Panc1 (cell line): ENCODE data around the gene COL4A2. TPM values are rescaled to one million over a fixed set of nuclear protein-coding genes. Genes with fewer than 3 reads are reported as not detected.

Experiments
- ATAC-seq: fragments of 200-7000 bp; cut with Tn5 transposase; 2 replicates; pipeline ENCODE4 v1.9.1; 2020; ENCODE audit warnings: mild to moderate bottlenecking, moderate library complexity
- BruUV-seq: library from RNA; stranded (reverse); fragments of 400-500 nt; replicated peaks from 2 replicates; lab custom pipeline; 2021; lab: Mats Ljungman, UMichigan
- CTCF ChIA-PET: fragments of 300-600 bp; sonication (Branson Sonifier 250); formaldehyde crosslinking; loops from one replicate; lab custom pipeline; 2022; ENCODE audit warnings: antibody characterized with exemption; lab: Charles Lee
- POLR2A ChIA-PET: fragments of 300-600 bp; sonication (Branson Sonifier 250); formaldehyde crosslinking; loops from one replicate; lab custom pipeline; 2022; ENCODE audit warnings: antibody characterized with exemption; lab: Charles Lee
- DNase-seq: peaks from one replicate; pipeline ENCODE4 v3.0.0-alpha.2; 2010; ENCODE audit warnings: low read depth, low spot score
- H3K27ac ChIP-seq: 2 replicates; pipeline ENCODE4 v1.5.1; 2011; ENCODE audit warnings: mild to moderate bottlenecking, low read length, inconsistent platforms
- H3K27me3 ChIP-seq: fragments of 200-500 bp; sonication (Bioruptor generic); 2 replicates; pipeline ENCODE4 v1.6.0; 2014; ENCODE audit warnings: low read length, inconsistent platforms; ENCODE audit not compliant: control insufficient read depth, insufficient read depth
- H3K36me3 ChIP-seq: fragments of 200-500 bp; sonication (Bioruptor generic); 2 replicates; pipeline ENCODE4 v1.5.1; 2014; ENCODE audit warnings: inconsistent platforms, mild to moderate bottlenecking, low read length, moderate library complexity; ENCODE audit not compliant: control insufficient read depth, insufficient read depth
- H3K4me1 ChIP-seq: 2 replicates; pipeline ENCODE4 v1.5.1; 2011; ENCODE audit warnings: inconsistent platforms, mild to moderate bottlenecking, low read length, moderate library complexity; ENCODE audit not compliant: control insufficient read depth, insufficient read depth
- H3K4me3 ChIP-seq, 2 experiments: 2 replicates each; pipeline ENCODE4 v1.5.1; 2011 to 2012; ENCODE audit warnings: low read depth in 2 of 2, low read length in 2 of 2, mild to moderate bottlenecking in 2 of 2, inconsistent platforms in 1 of 2, moderate library complexity in 1 of 2
- H3K9me3 ChIP-seq: fragments of 200-500 bp; sonication (Bioruptor generic); 2 replicates; pipeline ENCODE4 v1.5.1; 2014; ENCODE audit warnings: low read depth, mild to moderate bottlenecking, inconsistent platforms, low read length, moderate library complexity; ENCODE audit not compliant: control insufficient read depth, insufficient read depth
- POLR2AphosphoS5 ChIP-seq: IDR thresholded peaks from 2 replicates; pipeline ENCODE4 v1.6.1; 2012; ENCODE audit warnings: mild to moderate bottlenecking, low read depth, low read length, moderate library complexity
- SIN3A ChIP-seq: IDR thresholded peaks from 2 replicates; pipeline ENCODE4 v1.6.1; 2012; ENCODE audit warnings: low read depth, mild to moderate bottlenecking, low read length, moderate library complexity, borderline replicate concordance; ENCODE audit not compliant: insufficient read depth
- TCF7L2 ChIP-seq: IDR thresholded peaks from 2 replicates; pipeline ENCODE4 v1.6.1; 2011; ENCODE audit warnings: mild to moderate bottlenecking, low read depth, low read length, inconsistent platforms
- in situ Hi-C: cut with HindIII; loops from 2 replicates; pipeline ENCODE4 v1.10.0; 2016; ENCODE audit warnings: low sequenced_read_pairs, low pct_unique_long_range_greater_than_20kb
- intact Hi-C: fragments of 100-400 bp; cut with micrococcal nuclease; formaldehyde crosslinking; loops from one replicate; pipeline ENCODE4 v1.10.0; 2022; ENCODE audit not compliant: unreplicated experiment
- total RNA-seq: library from RNA; stranded (reverse); gene quantifications from one replicate; pipeline ENCODE4 v1.2.1, GENCODE V29; 2021; ENCODE audit not compliant: unreplicated experiment
- TF ChIP-seq, protein P1 (sequence below): fragments of 450-650 bp; IDR thresholded peaks from 2 replicates; pipeline ENCODE4 v1.5.1; 2017; ENCODE audit warnings: mild to moderate bottlenecking
- TF ChIP-seq, protein P2 (sequence below), 2 experiments: IDR thresholded peaks; 2 replicates each; pipeline ENCODE4 v1.6.1; 2011 to 2012; ENCODE audit warnings: low read depth in 2 of 2, control low read depth in 1 of 2, low read length in 1 of 2, mild to moderate bottlenecking in 1 of 2, moderate library complexity in 1 of 2; ENCODE audit not compliant: insufficient read depth in 1 of 2

COL4A2 gene
- total RNA-seq, 1 experiment from 2014 or later, result 3.0 TPM

DNA sequence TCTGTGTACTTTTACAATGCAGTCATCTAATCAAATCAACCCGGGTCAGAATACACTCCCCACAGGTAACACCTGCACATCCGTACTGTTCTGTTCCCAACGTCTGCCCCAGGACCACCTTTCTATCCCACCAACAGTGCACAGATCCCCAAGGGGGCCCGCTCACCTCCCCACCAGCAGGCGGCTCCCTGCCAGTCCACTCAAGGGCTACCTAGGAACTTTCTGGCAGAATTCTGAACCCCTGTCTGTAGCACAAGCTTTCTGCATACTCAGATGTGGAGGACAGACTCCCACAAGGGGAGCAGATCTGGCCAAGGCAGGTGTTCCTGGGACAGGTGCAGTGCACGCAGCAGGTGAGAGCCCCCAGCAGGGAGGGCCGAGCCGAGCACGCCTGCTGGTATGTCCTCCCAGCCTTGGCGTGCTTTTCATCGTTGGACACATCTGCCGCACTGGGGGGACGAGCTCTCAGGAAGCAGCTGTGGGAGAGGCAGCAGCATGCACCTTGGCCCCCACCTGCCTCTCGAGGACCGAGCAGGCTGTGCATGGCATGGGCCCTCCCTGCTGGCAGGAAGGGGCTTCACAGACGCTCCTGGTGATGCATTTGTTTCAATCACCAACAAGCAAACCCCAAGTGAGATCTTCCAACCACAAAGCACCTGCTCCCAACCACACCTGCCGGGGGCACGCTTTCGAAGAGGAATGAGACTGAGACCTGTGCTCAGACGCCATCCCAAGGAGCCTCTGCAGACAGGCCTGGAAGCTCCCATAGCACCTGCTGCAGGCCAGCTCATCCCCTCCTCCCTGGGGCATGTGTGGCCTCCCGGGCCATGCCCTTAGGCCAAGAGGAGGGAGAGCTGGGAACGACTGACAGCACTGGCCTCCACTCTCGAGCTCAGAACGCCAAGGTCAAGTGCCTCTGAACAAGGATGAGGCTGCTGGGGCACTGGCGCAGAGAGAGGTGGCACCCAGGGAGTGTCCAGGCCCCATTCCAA is 218.5 kb downstream of the COL4A2 start:
- no peak overlapping the region for H3K4me3 ChIP-seq
- intact Hi-C loops (no loop called here), in situ Hi-C loops (no loop called here)
- no peak overlapping the region for H3K27ac ChIP-seq
- no TSS peak for BruUV-seq
- H3K36me3 ChIP-seq, result no peaks in the 10 kb centered on the region
- ChIA-PET POLR2A (interaction anchor here (0.6 kb wide), 1 partner anchor 75 kb away, joined by 6 read pairs; no protein-coding TSS in a partner anchor), CTCF (no interaction called here)
- TF ChIP-seq TCF7L2 (no peak), POLR2AphosphoS5 (no peak), SIN3A (no peak)
- TF ChIP-seq, protein P1, sequence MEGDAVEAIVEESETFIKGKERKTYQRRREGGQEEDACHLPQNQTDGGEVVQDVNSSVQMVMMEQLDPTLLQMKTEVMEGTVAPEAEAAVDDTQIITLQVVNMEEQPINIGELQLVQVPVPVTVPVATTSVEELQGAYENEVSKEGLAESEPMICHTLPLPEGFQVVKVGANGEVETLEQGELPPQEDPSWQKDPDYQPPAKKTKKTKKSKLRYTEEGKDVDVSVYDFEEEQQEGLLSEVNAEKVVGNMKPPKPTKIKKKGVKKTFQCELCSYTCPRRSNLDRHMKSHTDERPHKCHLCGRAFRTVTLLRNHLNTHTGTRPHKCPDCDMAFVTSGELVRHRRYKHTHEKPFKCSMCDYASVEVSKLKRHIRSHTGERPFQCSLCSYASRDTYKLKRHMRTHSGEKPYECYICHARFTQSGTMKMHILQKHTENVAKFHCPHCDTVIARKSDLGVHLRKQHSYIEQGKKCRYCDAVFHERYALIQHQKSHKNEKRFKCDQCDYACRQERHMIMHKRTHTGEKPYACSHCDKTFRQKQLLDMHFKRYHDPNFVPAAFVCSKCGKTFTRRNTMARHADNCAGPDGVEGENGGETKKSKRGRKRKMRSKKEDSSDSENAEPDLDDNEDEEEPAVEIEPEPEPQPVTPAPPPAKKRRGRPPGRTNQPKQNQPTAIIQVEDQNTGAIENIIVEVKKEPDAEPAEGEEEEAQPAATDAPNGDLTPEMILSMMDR, result no peak
- TF ChIP-seq, protein P2, sequence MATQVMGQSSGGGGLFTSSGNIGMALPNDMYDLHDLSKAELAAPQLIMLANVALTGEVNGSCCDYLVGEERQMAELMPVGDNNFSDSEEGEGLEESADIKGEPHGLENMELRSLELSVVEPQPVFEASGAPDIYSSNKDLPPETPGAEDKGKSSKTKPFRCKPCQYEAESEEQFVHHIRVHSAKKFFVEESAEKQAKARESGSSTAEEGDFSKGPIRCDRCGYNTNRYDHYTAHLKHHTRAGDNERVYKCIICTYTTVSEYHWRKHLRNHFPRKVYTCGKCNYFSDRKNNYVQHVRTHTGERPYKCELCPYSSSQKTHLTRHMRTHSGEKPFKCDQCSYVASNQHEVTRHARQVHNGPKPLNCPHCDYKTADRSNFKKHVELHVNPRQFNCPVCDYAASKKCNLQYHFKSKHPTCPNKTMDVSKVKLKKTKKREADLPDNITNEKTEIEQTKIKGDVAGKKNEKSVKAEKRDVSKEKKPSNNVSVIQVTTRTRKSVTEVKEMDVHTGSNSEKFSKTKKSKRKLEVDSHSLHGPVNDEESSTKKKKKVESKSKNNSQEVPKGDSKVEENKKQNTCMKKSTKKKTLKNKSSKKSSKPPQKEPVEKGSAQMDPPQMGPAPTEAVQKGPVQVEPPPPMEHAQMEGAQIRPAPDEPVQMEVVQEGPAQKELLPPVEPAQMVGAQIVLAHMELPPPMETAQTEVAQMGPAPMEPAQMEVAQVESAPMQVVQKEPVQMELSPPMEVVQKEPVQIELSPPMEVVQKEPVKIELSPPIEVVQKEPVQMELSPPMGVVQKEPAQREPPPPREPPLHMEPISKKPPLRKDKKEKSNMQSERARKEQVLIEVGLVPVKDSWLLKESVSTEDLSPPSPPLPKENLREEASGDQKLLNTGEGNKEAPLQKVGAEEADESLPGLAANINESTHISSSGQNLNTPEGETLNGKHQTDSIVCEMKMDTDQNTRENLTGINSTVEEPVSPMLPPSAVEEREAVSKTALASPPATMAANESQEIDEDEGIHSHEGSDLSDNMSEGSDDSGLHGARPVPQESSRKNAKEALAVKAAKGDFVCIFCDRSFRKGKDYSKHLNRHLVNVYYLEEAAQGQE (IDR thresholded peaks at IDR 0.05; ENCODE audit: insufficient read depth in 1 of 2, low read depth in 2 of 2, low read length in 1 of 2), result no peak
- ATAC-seq (no peak), DNase-seq (no peak)
- H3K9me3 ChIP-seq, result no peaks in the 10 kb centered on the region
- H3K27me3 ChIP-seq, result no peaks in the 10 kb centered on the region
- H3K4me1 ChIP-seq, result peaks cover 19% of the 10 kb centered on the region

DNA sequence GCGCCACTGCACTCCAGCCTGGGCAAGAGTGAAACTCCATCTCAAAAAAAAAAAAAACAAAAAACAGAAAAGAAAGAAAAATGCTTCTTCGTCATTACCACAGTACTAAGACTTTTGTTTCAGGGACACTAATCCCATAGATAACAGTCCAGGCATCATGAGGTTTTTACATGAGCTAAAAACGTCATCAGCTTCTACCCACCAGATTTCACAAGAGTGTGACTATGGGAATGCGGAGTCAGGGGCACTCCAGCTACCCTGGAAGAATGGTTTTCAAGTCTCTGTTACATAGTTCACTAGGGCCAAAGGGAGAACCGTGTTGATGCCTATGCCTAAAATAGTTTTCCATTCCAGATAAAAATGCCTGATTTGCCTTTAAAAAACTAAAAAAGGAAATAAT is 221.3 kb downstream of the COL4A2 start:
- Histone ChIP-seq H3K27ac (peak overlapping the region; percentile 3; the same call in 1 of the 2 replicates), H3K27me3 (no peaks in the 10 kb centered on the region), H3K36me3 (no peaks in the 10 kb centered on the region), H3K4me3 (no peak overlapping the region), H3K4me1 (peaks cover 23% of the 10 kb centered on the region), H3K9me3 (no peaks in the 10 kb centered on the region)
- CTCF ChIA-PET, result no interaction called here
- DNase-seq, result no peak
- POLR2A ChIA-PET, result no interaction called here
- intact Hi-C loops, result no loop called here
- TF ChIP-seq, protein P1, result no peak
- TF ChIP-seq TCF7L2, result no peak
- TF ChIP-seq, protein P2 (IDR thresholded peaks at IDR 0.05; ENCODE audit: insufficient read depth in 1 of 2, low read depth in 2 of 2, low read length in 1 of 2), result no peak
- no peak for TF ChIP-seq SIN3A
- no peak for TF ChIP-seq POLR2AphosphoS5
- in situ Hi-C loops, result no loop called here
- no peak for ATAC-seq
- no TSS peak for BruUV-seq
